ENCODE measurements around the gene CLTC.

Gene CLTC

DNA sequence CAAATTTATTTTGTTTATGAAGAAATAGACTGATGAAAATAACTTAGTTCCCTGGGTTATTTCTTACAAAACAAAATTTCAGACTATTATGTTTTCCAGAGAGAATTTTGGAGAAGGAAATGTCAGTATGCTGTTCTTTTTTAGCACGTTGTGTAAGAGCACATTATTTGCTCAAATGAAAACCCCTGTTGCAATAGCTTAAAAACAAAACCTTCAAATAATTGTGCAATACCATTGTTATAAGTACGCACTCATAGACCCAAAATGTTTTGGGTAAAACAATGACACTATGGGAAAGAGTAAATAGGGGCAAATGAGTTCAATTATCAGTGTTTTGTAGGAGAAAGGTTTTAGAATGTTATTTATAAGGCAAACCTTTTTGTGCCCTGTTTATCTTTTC lies 106.0 kb downstream of the CLTC start:
- no peak for DNase-seq (ENCODE audit: low read depth in 2 of 2)

DNA sequence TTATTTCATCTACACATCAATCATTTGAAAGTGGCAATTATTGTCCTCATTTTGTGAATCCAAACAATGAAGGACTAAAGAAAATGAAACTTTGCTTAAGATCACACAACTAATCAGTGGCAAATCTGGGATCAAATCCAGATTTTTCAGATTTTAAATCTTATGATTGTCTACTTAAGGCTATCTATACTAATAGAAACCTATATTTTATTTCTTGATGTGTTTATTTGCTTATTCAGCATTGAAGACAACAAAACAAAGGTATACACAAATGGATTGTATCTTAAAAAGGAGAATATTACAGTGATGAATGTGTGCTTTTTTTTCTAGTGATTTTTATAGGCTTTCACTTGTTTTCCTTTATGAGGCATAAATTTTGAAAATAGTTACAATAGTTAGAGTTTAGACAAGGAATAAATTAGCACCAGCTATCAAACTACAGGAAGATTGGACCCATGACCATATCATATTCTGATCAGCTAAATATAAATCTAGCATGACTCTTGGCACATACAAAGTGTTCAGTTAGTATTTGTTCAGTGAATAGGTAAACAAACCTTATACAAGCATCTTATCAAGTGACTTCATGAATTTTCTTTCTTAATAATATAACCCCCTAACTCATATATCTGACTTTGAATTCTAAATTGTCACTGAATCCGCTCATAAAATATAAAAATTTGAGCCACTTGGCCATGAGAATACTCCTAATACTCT lies 108.3 kb downstream of the CLTC start:
- DNase-seq (ENCODE audit: low read depth in 2 of 2) = no peak

DNA sequence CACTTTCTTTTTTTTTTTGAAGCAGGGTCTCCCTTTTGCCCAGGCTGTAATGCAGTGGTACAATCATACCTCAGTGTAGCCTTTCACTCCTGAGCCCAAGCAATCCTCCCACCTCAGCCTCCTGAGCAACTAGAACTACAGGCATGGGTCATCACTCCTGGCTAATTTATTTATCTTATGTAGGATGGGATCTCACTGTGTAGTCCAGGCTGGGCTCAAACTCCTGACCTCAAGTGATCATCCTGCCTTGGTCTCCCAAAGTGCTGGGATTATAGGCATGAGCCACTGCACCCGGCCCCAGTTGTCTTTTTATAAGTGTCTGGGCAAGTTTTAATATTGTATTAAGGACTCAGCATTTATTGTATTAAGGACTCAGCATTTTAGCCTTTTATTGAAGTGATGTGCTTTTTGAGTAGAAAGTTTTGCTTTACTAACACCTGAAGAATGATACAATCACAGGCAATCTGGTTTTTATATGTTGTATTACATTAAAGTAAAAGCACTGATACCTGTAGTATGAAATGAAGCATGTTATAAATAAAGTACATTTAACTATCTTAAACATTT lies 110.7 kb downstream of the CLTC start:
- no peak for DNase-seq (ENCODE audit: low read depth in 2 of 2)

DNA sequence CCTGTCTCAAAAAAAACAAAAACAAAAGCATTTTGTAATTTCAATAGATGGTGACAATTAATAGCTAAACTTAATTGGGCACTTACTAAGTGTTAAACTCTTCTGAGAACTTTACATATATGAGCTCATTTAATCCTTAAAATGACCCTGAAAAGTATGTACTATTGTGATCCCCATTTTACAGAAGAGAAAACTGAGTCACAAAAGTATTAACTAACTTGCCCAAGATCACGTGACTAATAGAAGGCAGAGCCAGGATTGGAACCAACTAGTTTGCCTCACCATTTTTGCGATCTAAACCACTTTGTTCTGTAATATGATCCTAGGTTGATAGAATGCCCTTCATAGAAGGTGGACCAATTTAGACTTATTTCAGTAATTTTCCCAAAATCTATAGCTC lies 114.0 kb downstream of the CLTC start:
- no peak for DNase-seq (ENCODE audit: low read depth in 2 of 2)

DNA sequence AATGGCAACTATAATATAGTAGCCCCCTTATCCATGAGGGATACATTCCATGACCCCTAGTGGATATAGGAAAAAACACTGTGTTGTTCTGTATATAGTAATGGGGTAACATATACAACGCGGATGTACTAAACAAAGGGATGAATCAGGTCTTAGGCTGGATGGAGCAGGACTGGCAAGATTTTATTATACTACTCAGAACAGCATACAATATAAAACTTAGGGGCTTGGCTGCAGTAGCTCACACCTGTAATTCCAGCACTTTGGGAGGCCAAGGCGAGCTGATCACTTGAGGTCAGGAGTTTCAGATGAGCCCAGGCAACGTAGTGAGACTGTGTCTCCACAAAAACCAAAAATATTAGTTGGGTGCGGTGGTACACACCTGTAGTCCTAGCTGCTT lies 114.5 kb downstream of the CLTC start:
- DNase-seq (ENCODE audit: low read depth in 2 of 2) = no peak

DNA sequence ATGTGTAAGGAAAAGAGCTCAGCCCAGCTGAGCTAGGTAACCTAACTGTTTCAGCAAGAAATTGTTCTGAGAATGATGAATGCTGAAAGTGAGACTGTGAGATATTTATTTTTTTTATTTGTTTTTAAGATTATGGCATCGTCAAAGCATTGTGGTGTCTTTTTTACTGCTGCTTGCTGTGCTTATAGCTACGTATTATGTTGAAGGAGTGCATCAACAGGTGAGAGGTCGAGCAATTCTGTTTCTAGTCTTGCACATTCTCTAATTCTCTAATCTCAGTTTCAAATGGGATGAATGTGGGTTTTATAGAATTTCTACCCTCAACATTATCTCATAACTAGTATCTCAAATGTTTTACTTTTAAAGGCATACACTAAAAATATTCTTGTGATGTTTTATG lies 117.6 kb downstream of the CLTC start:
- DNase-seq (ENCODE audit: low read depth in 2 of 2) = no peak

DNA sequence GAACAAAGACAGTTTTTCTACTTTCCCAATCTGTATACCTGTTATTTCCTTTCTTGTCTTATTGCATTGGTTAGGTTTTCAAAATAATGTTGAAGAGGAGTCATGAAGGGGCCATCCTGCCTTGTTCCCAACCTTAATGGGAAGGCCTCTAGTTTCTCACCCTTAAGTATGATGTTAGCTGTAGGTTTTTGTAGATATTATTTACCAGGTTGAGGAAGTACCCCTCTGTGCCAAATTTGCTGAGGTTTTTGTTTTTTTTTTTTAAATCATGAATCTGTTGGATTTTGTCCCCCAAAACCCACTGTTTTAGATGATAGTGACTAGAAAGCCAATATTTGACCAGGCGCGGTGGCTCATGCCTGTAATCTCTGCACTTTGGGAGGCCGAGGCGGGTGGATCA lies 124.1 kb downstream of the CLTC start:
- DNase-seq (ENCODE audit: low read depth in 2 of 2) = no peak

DNA sequence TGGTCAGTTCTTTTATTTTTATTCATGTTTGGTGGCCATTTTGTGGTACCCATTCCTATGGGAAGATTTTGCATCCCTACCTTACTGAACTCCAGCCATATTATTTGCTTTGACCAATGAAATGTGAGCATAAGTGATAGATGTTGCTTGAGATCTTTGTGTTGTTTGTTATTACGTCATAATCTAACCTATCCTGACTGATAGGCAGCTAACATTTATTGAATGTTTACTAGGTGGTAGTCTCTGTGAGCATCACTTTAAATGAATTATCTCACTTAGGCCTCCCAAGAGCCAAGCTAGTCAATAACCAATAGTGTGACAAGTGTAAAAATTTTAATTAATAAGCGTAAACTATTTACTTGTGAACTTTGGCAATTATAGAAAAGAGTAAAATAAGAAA lies 125.3 kb downstream of the CLTC start:
- no peak for DNase-seq (ENCODE audit: low read depth in 2 of 2)

All from stimulated activated CD4-positive, alpha-beta T cell treated with anti-CD3 and anti-CD28 coated beads, Interleukin-4, amount 100 ng/mL, for 48 hours (primary cell).